Activated CD4-positive, alpha-beta T cell treated with anti-CD3 and anti-CD28 coated beads, Interleukin-2, amount 50 U/mL, for 4 hours (primary cell): ENCODE data around the gene LRCOL1.

Source experiments
- DNase-seq, 2 experiments: peaks; one replicate each; pipeline ENCODE4 v3.0.0-alpha.2; 2020

Gene LRCOL1

DNA sequence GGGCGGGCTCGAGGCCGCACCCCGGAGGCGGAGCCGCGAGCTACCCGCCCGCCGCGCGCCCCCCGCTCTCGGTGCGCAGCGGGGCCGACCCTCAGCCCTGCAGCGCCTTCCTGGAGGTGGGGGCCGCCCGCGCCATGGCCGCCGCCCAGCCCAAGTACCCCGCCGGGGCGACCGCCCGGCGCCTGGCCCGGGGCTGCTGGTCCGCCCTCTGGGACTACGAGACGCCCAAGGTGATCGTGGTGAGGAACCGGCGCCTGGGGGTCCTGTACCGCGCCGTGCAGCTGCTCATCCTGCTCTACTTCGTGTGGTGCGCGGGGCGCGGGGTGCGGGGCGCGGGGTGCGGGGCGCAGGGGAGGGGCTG lies 8.3 kb upstream of the LRCOL1 start, which contains the start of gene P2RX2:
Gene P2RX2, plus strand, starts transcription at position 94 of the 361 bp plus-strand sequence. Its CDS starts 41 bp downstream, at position 135.
- DNase-seq: no peak

DNA sequence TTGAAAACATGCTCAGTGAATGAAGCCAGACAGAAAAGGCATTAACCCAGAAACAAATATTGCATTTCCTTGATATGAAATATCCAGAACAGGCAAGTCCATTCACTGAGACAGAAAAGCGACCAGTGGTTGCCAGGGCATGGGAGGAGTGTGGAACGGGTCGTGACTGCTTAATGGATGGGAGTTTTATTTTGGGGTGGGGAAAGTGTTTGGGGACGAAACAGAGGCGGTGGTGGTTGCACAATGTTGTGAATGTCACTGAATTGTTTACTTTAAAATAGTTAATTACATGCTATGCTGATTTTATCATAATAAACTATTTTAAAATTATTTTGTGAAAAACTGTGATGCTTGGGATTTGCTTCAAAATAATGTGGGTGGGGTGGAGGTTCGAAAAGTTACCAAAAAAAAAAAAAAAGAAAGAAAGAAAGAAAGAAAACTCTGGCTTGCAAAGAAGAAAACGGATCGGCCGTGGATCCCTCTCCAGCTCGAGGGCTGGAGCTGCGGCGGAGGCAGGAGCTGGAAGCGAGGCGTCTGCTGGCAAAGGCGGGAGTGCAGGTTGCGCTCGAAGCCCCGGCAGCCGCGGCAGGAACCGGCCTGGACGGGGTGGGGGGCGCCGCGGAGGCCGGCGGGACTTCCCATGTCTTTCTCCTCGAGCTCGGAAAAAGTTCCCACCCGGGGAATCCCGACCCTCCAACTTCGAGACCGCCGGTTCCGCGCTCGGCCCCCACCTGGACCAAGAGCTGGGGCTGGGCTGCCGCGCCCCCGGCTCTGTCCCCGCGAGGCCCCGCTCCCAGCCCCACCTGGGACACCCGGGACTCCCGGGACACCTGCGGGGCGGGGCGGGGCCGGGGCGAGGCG lies 7.7 kb upstream of the LRCOL1 start:
- DNase-seq: no peak

DNA sequence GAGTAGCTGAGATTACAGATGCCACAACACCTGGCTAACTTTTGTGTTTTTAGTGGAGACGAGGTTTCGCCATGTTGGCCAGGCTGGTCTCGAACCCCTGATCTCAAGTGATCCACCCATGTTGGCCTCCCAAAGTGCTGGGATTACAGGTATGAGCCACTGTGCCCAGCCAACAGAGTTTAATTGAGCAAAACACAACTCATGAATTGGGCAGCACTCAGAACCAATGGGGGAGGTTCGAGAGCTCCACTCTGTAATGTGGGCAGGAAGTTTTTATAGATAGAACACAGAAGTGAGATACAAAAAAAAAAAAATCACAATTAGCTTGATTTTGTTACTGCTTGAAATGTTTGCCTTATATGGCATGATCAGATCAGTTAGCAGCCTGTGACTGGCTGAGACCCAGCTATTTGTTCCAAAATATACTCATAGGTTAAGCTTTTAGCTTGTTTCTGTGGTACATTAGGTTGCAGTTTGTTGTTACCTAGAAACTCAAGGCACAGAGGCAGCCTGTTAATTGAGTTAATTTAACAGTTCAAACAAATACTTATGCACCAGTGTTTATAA lies 6.8 kb upstream of the LRCOL1 start:
- no peak for DNase-seq

DNA sequence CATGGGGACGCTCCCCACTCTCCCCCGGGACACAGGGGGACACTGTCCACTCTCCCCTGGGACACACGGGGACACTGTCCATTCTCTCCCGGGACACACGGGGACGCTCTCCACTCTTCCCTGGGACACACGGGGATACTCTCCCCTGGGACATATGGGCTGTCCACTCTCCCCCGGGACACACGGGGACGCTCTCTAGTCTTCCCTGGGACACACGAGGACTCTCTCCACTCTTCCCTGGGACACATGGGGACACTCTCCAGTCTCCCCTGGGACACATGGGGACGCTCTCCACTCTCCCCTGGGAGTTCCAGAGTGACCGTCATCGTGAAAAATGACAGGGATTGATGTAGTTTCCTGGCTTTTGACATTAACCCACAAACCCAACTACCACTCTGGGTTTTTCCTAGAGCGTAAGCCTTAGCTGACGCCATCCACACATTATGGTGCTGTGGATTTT lies 5.2 kb upstream of the LRCOL1 start:
- no peak for DNase-seq

DNA sequence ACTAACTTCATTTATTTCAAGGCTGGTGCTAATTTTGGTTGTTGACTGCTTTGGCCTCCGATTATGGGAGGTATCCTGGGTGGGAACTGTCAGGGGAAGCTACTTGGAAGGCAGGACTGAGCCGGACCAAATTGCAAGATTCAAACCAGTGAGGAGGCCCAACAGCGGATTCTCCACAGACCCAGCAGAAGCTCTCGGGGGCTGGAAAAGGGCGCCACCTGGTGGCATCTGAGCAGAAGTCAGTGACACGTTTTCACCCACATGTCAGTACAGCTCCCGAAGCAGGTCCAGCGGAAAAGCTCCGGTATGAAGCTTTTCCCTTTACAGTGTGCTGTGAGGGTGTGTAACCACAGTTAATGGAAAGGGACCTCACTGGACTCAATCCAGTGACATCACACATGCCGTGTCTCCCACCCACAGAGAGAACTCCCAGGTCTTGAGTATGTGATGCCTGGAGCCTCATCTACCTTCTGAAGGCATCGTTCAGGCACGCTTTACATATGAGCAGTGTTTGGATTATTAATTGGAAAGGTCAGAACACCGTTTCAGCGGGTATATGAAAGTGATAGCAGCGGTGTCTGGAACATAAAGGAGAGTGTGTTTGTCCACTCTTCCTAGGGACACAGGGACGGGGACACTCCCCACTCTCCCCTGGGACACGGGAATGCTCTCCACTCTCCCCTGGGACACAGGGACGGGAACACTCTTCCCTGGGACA lies 4.6 kb upstream of the LRCOL1 start:
- DNase-seq: peak; percentile 73 to 75

DNA sequence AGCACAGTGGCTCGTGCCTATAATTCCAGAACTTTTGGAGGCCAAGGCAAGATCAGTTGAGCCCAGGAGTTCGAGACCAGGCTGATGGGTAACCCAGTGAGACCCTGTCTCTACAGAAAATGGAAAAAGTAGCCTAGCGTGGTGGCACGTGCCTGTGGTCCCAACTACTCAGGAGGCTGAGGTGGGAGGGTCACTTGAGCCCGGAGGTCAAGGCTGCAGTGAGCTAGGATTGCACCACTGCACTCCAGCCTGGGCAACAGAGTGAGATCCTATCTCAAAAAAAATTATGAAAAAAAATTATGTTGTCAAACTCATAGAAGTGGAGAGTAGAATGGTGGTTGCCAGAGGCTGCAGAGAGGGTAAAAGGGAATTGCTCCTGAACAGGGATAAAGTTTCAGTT lies 3.6 kb upstream of the LRCOL1 start:
- no peak for DNase-seq

DNA sequence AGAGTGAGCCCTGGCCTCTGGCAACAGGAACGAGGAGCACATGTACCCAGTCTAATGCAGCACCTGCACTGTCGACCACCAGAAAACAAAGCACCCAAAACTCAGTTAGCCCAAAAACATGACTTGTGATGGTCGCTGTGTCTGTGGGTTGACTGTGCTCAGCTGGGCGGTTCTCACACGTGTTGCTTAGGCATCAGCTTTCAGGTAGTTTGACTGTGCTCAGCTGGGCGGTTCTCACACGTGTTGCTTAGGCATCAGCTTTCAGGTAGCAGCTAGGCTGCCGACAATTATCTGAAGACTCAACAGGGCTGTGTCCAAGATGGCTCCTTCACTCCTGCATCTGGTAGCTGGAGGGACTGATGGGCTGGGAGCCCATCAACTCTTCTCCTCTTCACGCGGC lies 1.2 kb upstream of the LRCOL1 start:
- DNase-seq: no peak

DNA sequence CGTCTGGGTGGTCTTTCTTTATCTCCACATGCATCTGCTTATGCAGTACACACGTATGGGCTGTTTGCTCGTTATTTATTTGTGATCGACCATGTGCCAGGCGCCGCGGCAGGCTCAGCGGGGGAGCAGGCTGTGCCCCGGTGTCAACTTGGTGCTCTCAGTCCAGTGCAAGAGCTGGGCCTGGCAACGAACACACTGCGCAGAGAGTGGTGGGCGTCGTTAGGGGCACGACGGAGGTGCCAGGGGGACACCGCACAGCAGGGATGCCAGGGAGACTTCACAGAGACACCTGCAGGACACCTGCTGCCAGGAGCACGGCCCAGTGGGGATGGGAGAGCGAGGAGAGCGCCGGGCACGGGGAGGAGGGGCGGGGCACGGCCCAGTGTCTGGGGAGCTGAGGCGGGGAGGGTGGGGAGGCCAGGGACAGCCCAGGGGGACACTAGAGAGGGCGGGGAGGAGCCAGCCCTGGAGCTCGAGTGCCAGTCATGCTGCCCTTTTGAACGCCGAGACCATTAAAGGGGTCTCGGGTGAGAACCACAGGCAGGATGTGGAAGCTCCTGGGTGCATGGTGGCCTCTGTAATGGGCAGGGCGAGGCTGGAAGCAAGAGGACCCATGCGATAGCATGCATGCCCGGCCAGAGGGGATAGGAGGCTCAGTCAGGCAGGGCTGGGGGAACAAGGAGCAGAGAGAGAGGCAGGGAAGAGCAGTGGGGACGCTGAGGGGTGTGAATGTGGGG lies 652 bp upstream of the LRCOL1 start:
- no peak for DNase-seq

DNA sequence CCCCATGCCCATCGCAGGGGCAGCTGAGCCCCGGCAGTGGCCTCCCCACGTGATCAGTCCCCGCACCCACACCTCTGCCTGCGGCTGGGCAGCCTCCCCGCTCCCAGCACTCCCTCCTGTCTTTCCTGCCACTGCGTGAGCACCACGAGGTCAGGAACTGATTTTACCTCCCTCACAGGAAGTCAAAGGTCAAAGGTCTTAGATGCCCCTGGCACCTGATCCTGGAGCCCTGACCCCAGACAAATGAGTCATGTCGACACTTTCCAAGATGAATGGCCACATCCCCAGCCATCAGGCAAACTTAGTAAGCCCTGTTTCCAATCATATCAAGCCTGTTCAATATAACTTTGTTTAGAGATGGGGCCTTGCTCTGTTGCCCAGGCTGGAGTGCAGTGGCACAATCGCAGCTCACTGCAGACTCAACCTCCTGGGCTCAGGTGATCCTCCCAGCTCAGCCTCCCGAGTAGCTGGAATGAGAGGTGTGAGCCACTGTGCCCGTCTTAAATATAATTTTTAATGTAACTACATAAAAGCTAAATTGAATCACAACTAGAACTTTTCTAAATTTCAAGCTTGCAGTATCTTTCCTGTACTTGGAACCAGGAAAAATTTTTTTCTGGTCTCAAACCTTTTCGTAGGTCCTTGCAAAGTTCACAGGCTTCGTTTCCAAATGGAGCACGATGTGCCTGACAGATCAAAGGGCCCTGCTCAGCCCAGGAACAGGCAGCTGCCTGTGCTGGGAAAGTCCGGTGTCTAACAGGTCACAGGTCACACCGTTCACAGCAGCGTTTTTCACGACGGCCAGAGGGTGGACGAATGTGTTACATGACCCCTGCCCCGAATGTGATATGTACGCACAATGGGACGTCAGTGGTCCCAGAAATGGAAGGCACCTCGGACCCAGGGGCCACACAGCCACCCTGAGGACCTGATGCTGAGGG lies 1.9 kb downstream of the LRCOL1 start:
- DNase-seq: no peak

DNA sequence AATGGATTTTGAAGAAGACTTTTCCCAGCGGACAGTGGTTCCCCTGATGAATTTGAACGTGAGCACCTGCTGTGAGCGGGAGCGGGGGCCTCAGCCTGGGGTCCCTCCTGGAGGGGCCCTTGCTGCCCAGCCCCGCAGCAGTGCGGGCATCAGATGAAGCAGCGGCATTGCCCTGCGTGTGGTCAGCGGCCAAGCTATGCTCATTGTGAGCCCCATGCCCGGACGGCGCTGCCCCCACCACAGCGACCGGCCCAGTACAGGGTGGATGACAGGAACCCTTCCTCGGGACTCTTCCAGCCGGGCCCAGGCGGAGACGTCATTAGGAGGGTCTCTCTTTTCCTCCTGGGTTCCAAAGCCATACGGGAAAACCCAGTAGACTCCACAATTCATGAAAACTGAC lies 3.5 kb downstream of the LRCOL1 start:
- no peak for DNase-seq

DNA sequence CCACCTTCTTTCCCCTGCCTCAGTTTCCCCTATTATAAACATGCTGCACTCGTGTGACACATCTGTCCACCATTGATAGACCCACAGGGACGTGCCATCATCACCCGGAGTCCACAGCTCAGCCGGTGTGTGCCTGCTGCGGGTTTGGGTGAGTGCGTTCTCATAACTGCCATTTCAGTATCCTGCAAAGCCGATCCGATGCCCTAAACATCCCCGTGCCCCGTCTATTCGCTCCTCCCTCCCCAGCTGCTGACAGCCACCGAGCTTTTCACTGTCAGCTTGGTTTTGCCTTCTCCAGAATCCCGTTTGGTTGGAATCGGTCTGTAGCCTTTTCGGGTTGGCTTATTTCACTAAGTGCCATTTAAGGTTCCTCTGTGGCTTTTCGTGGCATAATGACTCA lies 3.9 kb downstream of the LRCOL1 start:
- no peak for DNase-seq

DNA sequence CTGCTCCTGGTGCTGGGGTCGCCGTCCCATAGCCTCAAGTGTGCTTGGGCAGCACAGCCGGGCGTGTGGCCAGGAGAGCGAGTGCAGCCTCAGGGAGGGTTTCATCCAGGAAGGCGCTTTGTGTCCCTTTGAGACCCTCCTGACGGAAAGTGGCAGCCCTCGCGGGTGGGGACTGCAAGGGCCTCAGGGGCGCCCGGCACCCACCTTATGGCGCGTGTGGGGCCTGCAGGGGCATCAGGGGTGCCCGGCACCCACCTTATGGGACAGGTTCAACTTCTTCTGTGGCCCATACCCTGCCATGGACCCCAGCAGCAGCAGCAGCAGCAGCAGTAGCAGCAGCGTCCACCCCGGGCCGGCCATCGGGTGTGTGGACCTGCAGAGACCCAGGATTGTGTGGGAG lies 4.5 kb downstream of the LRCOL1 start:
- DNase-seq: no peak

DNA sequence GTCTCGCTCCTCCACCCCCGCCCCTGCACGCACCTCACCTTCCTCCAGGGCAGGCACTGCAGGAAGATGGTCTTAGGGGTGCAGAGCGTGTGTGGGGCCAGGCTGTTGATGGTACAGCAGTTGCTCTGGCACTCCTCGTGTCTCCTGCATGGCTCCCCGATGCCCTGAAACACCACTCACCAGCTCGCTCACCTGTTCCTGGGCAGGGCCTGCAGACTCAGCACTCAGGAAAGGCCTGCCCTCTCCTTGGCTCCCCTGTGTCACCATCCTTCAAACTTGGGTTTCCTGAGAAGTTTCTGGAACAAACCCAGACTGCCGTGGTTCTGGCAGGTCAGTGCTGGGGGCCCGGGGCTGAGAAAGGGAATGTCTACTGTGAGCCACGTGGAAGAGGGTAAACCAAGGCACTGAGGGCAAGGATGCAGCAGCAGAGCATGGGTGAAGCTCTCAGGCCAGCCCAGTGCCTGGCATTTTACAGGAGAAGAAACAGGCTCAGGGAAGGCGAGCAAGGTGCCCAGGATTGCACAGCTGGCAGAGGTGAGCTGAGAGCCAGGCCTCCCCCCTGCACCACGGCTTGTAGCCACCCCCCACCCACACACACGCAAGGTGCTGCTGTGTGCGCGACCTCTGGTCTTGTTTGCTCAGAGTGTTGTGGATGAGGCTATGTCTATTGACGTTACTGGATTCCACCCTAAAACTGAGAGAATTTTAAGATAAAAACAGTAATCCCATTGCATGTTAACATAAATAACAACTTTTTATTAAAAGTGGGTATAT lies 5.5 kb downstream of the LRCOL1 start:
- DNase-seq: no peak

DNA sequence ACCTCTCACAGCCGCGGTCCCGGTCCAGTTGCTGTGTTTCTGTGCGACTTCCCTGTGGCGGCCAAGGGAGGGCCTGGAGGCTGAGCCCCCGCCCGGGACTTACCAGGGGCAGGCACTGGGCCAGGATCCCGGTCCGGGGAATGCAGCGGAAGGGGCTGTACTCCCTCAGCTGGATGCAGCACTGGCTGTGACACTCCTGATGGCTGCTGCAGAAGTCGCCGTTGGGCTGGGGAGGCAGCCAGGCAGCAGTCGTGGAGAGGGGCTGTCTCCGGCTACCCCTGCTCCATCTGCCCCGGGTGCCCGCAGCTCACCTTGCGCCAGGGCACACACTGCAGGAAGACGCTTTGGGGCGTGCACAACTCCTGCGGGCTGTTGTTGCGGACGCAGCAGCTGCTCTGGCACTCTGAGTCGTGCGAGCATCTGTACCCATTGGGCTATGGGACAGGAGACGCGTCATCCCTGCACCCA lies 6.2 kb downstream of the LRCOL1 start:
- DNase-seq: no peak

DNA sequence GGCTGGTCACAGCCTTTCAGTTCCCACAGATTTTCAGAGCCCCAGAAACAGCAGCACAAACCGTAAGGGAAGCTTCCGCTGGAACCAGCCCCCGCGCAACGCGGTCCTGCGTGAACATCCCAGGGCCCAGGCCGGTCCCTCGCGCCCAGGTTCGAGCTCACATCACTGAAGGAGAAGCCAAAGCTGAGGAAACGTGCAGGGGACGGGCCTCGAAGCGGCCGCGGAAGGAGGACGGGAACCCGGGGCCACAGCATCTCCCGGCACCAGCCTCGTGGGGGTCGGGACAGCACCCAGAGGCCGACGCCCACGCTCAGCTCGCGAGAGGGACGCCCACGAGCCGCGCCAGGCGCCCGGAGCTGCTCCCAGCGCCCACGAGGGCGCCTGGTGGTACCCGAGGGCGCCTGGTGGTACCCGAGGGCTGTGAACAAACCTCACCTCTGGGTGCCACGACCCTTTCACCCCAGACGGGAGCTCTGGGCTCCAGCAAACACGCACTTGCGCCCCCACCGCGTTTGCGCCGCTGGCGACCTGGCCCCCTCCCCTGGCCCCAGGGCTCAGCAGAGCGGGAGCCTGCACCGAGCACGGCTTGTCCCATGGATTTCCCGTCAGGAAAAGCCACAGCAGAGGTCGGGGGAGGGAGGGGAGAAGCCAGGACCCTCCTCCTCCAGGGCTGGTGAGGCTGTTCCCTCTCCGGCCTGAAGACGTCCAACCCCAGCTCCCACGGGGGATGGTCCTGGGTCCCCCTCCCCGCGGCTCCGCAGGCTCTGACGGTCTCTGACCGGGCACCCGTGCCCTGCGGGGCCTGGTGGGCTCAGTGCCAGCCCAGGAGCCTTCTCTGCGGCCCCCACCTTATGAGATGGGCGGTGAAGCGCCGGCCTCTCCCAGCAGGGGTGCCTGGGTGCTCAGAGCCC lies 6.9 kb downstream of the LRCOL1 start:
- no peak for DNase-seq

DNA sequence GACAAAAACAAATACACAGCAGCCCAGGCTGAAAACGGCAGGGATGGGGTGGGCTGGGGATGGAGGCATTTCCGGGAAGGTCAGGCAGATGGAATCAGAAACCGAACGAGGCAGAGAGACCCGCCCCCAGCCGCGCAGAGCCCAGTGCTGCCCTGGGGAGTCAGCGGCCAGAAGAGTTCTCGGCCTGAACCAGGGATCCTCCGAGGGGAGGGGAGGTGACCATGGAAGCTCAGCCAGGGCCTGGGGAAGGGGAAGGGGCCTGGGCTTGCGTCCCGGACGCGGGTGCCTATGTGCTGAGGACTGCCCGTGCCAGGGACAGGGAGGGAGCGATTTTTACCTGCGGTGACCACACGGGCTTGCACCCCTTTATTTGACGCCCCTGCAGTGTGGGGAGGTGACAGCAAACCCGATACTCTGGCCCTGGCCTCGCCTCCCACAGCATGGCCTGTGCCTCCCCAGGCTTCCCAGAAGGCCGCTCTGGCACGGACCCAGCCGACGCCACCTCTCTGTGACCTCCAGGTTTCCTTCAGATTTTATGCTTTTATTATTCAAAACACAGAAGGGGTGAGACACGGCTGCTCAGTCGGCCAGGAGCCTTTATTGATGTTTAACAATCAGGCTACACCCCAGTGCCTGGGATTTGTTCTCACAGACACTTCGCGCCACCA lies 7.7 kb downstream of the LRCOL1 start:
- no peak for DNase-seq

DNA sequence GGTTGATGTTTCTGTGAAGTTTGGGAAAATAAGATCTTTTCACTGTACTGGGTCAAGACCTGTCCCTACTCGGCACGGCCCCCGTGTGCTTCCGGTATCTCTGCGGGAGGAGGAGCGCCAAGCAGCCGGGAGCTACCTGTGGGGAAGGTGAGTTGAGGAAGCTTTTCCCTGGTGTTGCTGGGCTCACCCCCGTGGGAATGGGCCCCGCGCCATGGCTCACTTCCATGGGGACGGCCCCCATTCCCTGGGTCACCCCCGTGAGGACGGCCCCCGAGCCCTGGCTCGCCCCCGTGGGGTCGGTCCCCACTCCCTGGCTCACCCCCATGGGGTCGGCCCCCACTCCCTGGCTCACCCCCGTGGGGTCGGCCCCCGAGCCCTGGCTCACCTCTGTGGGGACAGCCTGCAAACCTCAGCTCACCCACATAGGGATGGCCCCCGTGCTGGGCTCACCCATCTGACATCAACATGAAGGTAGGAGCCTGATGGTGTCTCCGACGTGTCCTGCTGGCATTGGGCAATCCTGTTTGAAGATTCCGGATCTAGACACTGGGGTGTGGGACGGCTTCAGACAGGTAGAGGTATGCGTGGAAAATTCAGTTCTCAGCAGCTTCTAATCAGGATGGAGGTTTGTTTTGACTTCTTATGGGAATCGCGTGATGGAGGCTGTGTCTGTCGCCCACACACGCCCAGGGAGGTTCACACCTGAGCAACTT lies 9.1 kb downstream of the LRCOL1 start:
- DNase-seq: no peak
